DOHH2 (cell line): ENCODE measurements around the gene FOLR3.

ENCODE experiments used
- H3F3A ChIP-seq: fragments of 200-600 bp; sonication (generic), shearing (Covaris generic); 2 replicates; pipeline ENCODE4 v1.6.0; 2016; ENCODE audit warnings: antibody characterized with exemption, mild to moderate bottlenecking; ENCODE audit not compliant: control insufficient read depth, insufficient read depth
- H3K27ac ChIP-seq: fragments of 200-600 bp; sonication (generic); 2 replicates; pipeline ENCODE4 v1.5.1; 2014; ENCODE audit warnings: low read depth, mild to moderate bottlenecking, low read length, moderate library complexity
- H3K27me3 ChIP-seq: fragments of 200-600 bp; sonication (generic); 2 replicates; pipeline ENCODE4 v1.6.1; 2014; ENCODE audit warnings: mild to moderate bottlenecking, low read length, mixed read lengths; ENCODE audit not compliant: control insufficient read depth
- H3K36me3 ChIP-seq: fragments of 200-600 bp; sonication (generic); 2 replicates; pipeline ENCODE4 v1.6.1; 2014; ENCODE audit warnings: mild to moderate bottlenecking, low read length, moderate library complexity, mixed read lengths; ENCODE audit not compliant: control insufficient read depth
- H3K4me1 ChIP-seq: fragments of 200-600 bp; sonication (generic); 2 replicates; pipeline ENCODE4 v1.6.1; 2014; ENCODE audit warnings: mild to moderate bottlenecking, low read length, mixed read lengths; ENCODE audit not compliant: control insufficient read depth
- H3K4me2 ChIP-seq: fragments of 200-600 bp; sonication (generic); 2 replicates; pipeline ENCODE4 v1.6.0; 2014; ENCODE audit warnings: mild to moderate bottlenecking, low read length, moderate library complexity
- H3K4me3 ChIP-seq: fragments of 200-600 bp; sonication (generic); 2 replicates; pipeline ENCODE4 v1.5.1; 2014; ENCODE audit warnings: mild to moderate bottlenecking, low read length, mixed read lengths
- H3K79me2 ChIP-seq: fragments of 200-600 bp; sonication (generic); 2 replicates; pipeline ENCODE4 v1.6.1; 2014; ENCODE audit warnings: mild to moderate bottlenecking, low read length, mixed read lengths; ENCODE audit not compliant: control insufficient read depth
- H3K9me2 ChIP-seq: fragments of 200-600 bp; sonication (generic); replicated peaks from 2 replicates; pipeline ENCODE4 v1.6.1; 2014; ENCODE audit warnings: mild to moderate bottlenecking, low read length, mixed read lengths; ENCODE audit not compliant: control insufficient read depth
- H3K9me3 ChIP-seq: fragments of 200-600 bp; sonication (generic); 2 replicates; pipeline ENCODE4 v1.6.1; 2014; ENCODE audit warnings: antibody characterized with exemption, low read length, mixed read lengths; ENCODE audit not compliant: control insufficient read depth, insufficient read depth
- H4K20me1 ChIP-seq: fragments of 200-600 bp; sonication (generic); 2 replicates; pipeline ENCODE4 v1.6.0; 2014; ENCODE audit warnings: low read depth, mild to moderate bottlenecking, antibody characterized with exemption, low read length, moderate library complexity; ENCODE audit not compliant: control insufficient read depth, insufficient read depth
- CTCF ChIP-seq: fragments of 200-600 bp; sonication (generic); IDR thresholded peaks from one replicate; pipeline ENCODE4 v1.5.1; 2014; ENCODE audit warnings: antibody characterized with exemption, mild to moderate bottlenecking, low read depth, low read length; ENCODE audit not compliant: poor library complexity, severe bottlenecking
- EZH2phosphoT487 ChIP-seq: fragments of 200-600 bp; sonication (generic); IDR thresholded peaks from 2 replicates; pipeline ENCODE4 v1.6.1; 2017; ENCODE audit warnings: borderline replicate concordance, mild to moderate bottlenecking, antibody characterized with exemption, low read length, moderate library complexity, mixed read lengths

The FOLR3 gene

GRCh38 chr11:72188267-72188666 lies 52.7 kb downstream of the FOLR3 start:
- H3K9me3 ChIP-seq: no peaks in the 10 kb centered on the region
- H3K4me1 ChIP-seq: no peaks in the 10 kb centered on the region
- no peak overlapping the region for H3K4me3 ChIP-seq
- no peaks in the 10 kb centered on the region for H3F3A ChIP-seq
- TF ChIP-seq EZH2phosphoT487: no peak
- TF ChIP-seq CTCF: no peak
- H3K27me3 ChIP-seq: peaks cover 8% of the 10 kb centered on the region; the same call in 1 of the 2 replicates
- no peak overlapping the region for H3K4me2 ChIP-seq
- H3K79me2 ChIP-seq: no peaks in the 10 kb centered on the region
- H4K20me1 ChIP-seq: no peaks in the 10 kb centered on the region
- H3K9me2 ChIP-seq: no peaks in the 10 kb centered on the region
- no peak overlapping the region for H3K27ac ChIP-seq
- H3K36me3 ChIP-seq: no peaks in the 10 kb centered on the region
